HG03460 (cell line): ENCODE results near the gene SRBD1.

Experiments used
- ATAC-seq: cut with Tn5 transposase; IDR thresholded peaks from one replicate; pipeline ENCODE4 v1.9.1; 2021; ENCODE audit not compliant: unreplicated experiment

SRBD1 gene

GRCh38 chr2:45611020-45611859 is at the start of gene SRBD1:
Gene SRBD1 (minus strand): TSS chr2:45611267. CDS start chr2:45605441, 5,826 bp downstream.
- ATAC-seq = peak; percentile 91

GRCh38 chr2:45654250-45654649 is 43.2 kb upstream of the SRBD1 start:
- ATAC-seq = no peak

- no peak for ATAC-seq
Measured at GRCh38 chr2:45653122-45653913, 42.3 kb upstream of the SRBD1 start.

- ATAC-seq = no peak
Measured at GRCh38 chr2:45652090-45653031, 41.3 kb upstream of the SRBD1 start.

- peak; percentile 14 for ATAC-seq
Measured at GRCh38 chr2:45651415-45652089, 40.5 kb upstream of the SRBD1 start, which contains the start of gene PRKCE. Gene PRKCE (plus strand): TSS chr2:45651675.

- peak; percentile 70 for ATAC-seq
Measured at GRCh38 chr2:45650851-45651414, 39.9 kb upstream of the SRBD1 start.

GRCh38 chr2:45649858-45650811 is 39.1 kb upstream of the SRBD1 start:
- ATAC-seq = peak; percentile 16

- no peak for ATAC-seq
Measured at GRCh38 chr2:45649462-45649857, 38.4 kb upstream of the SRBD1 start.

- ATAC-seq = no peak
Measured at GRCh38 chr2:45648636-45649035, 37.6 kb upstream of the SRBD1 start.

GRCh38 chr2:45647986-45648520 is 37.0 kb upstream of the SRBD1 start:
- ATAC-seq = no peak

- ATAC-seq = no peak
Measured at GRCh38 chr2:45647356-45647755, 36.3 kb upstream of the SRBD1 start.

GRCh38 chr2:45646289-45646688 is 35.2 kb upstream of the SRBD1 start:
- ATAC-seq = no peak

GRCh38 chr2:45643543-45644542 is 32.8 kb upstream of the SRBD1 start:
- ATAC-seq = peak; percentile 71

- no peak for ATAC-seq
Measured at GRCh38 chr2:45643095-45643494, 32.0 kb upstream of the SRBD1 start.

- no peak for ATAC-seq
Measured at GRCh38 chr2:45640576-45640975, 29.5 kb upstream of the SRBD1 start.

GRCh38 chr2:45637440-45637839 is 26.4 kb upstream of the SRBD1 start:
- ATAC-seq = peak; percentile 89

GRCh38 chr2:45636008-45636407 is 24.9 kb upstream of the SRBD1 start:
- no peak for ATAC-seq
